IgD-negative memory B cell (primary cell): ENCODE measurements around the gene DNAJA1. TPM values are rescaled to one million over a fixed set of nuclear protein-coding genes. Genes with fewer than 3 reads are reported as not detected.

Experiments used
- H3K27ac Mint-ChIP-seq, 3 donors: one replicate each; pipeline ENCODE4 v1.8.0; 2020 to 2022; ENCODE audit warnings: mild to moderate bottlenecking in 3 of 3, mixed read lengths in 3 of 3, moderate library complexity in 1 of 3
- H3K27me3 Mint-ChIP-seq: one replicate; pipeline ENCODE4 v1.8.0; 2021; ENCODE audit warnings: mixed read lengths
- H3K36me3 Mint-ChIP-seq: one replicate; pipeline ENCODE4 v1.8.0; 2020; ENCODE audit warnings: mild to moderate bottlenecking, mixed read lengths
- H3K4me1 Mint-ChIP-seq, 3 donors: one replicate each; pipeline ENCODE4 v1.8.0; 2020 to 2022; ENCODE audit warnings: mixed read lengths in 3 of 3, mild to moderate bottlenecking in 1 of 3
- H3K4me3 Mint-ChIP-seq, 4 donors: one replicate each; pipeline ENCODE4 v1.8.0; 2020 to 2022; ENCODE audit warnings: mild to moderate bottlenecking in 4 of 4, mixed read lengths in 4 of 4, moderate library complexity in 3 of 4
- H3K9me3 Mint-ChIP-seq, 3 donors: one replicate each; pipeline ENCODE4 v1.8.0; 2020 to 2021; ENCODE audit warnings: mixed read lengths in 3 of 3, mild to moderate bottlenecking in 1 of 3
- polyA plus RNA-seq: library from polyadenylated mRNA; unstranded; fragments of 300-500 nt; fragmentation: Illumina TruSeq; gene quantifications from one replicate; pipeline ENCODE4 v1.2.3, GENCODE V29; 2021

Gene DNAJA1
- polyA plus RNA-seq, 1 donor from 2014 or later = 77.1 TPM

DNA sequence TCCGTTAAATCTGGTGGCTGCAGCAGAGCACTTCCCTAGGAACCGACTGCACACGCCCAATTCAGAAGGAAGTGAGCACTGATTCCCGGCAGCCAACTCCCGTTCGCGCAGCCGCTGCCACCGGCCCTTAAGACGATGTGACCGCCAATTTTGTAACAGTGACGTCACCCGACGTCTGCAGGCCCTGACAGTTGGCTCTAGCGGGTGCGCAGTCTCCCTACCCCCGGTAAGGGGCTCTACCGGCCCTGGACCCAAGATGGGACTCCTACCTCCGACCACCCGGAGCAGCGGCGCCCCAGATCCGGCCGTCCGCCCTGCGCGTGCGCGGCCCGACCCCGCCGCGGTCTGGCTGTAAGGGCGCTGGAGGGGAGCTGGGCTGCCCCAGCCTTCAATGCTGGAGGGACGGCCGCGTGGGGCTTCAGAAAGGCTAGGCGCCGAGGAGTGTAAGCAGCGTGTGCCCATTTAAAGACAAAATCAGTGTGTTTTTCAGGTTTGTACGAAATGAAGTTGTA, 19.1 kb downstream of the DNAJA1 start:
- Mint-ChIP-seq H3K36me3 (peaks cover 1% of the 10 kb centered on the region), H3K9me3 (no peaks in the 10 kb centered on the region), H3K4me3 (peak overlapping the region; percentile 85 to 94 (median 94)), H3K27me3 (no peaks in the 10 kb centered on the region), H3K4me1 (peaks cover 8 to 14% (median 14%) of the 10 kb centered on the region in 3 donors), H3K27ac (peak overlapping the region; percentile 60 to 82 (median 81))

- H3K4me3 Mint-ChIP-seq = peak overlapping the region; percentile 85 to 94 (median 94)
- peaks cover 2% of the 10 kb centered on the region for H3K36me3 Mint-ChIP-seq
- no peaks in the 10 kb centered on the region for H3K9me3 Mint-ChIP-seq
- peak overlapping the region; percentile 76 to 82 (median 81) for H3K27ac Mint-ChIP-seq
- H3K4me1 Mint-ChIP-seq = peaks cover 12 to 16% (median 15%) of the 10 kb centered on the region in 3 donors
- H3K27me3 Mint-ChIP-seq = no peaks in the 10 kb centered on the region
These were observed 19.7 kb downstream of the DNAJA1 start for GRCh38 chr9:33044677-33045282.

DNA sequence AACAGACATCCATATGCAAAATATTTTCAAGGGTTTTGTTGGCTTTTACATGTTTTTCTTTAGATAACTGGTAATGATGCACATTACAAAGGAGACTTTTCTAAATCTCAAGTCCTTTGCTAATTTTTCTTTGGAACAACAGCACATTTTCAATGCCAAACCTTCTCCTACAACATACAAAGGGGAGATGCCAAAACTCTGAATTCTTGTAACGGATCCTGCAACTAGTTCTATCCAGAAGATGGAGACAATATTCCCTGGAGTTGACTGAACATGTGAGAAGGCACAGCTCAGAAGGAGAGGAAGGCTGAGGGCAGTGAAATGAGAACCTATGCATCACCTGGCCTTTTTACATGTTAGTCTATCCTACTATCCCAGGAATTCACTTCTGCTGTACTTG, 21.0 kb downstream of the DNAJA1 start:
- Mint-ChIP-seq H3K4me1 (peaks cover 16 to 21% (median 20%) of the 10 kb centered on the region in 3 donors), H3K36me3 (peaks cover 2% of the 10 kb centered on the region), H3K4me3 (peak overlapping the region in 1 of 4 donors; percentile 45), H3K27ac (peak overlapping the region in 1 of 3 donors; percentile 65), H3K9me3 (peaks cover 0 to under 1% (median 0%) of the 10 kb centered on the region in 3 donors), H3K27me3 (no peaks in the 10 kb centered on the region)

GRCh38 chr9:33048054-33048465, 23.0 kb downstream of the DNAJA1 start:
- H3K27ac Mint-ChIP-seq = peak overlapping the region; percentile 18 to 84 (median 35)
- H3K27me3 Mint-ChIP-seq = no peaks in the 10 kb centered on the region
- peak overlapping the region in 1 of 4 donors; percentile 43 for H3K4me3 Mint-ChIP-seq
- peaks cover 2% of the 10 kb centered on the region for H3K36me3 Mint-ChIP-seq
- H3K4me1 Mint-ChIP-seq = peaks cover 21 to 25% (median 22%) of the 10 kb centered on the region in 3 donors
- H3K9me3 Mint-ChIP-seq = peaks cover 0 to 4% (median 0%) of the 10 kb centered on the region in 3 donors

DNA sequence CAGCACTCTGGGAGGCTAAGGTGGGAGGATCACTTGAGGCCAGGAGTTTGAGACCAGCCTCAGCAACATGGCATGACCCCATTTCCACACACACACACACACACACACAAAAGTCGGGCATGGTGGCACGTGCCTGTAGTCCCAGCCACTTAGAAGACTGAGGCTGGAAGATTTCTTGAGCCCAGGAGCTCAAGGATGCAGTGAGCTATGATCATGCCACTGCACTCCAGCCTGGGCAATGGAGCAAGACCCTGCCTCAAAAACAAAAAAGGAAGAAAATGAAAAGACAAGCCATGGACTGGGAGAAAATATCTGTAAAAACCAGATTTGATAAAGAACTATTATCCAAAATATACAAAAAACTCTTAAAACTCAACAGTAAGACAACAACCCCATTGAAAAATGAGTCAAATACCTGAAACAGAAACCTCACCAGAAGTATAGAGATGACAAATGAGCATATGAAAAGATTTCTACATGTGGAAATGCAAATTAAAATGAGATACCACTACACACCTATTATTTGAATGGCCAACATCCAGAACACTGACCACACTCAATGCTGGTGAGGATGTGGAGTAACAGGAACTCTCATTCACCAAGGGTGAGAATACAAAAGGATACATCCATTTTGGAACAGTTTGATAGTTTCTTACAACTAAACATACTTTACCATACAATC, 24.7 kb downstream of the DNAJA1 start:
- H3K4me3 Mint-ChIP-seq = no peak overlapping the region
- H3K27ac Mint-ChIP-seq = peak overlapping the region in 1 of 3 donors; percentile 73
- H3K36me3 Mint-ChIP-seq = peaks cover 2% of the 10 kb centered on the region
- no peaks in the 10 kb centered on the region for H3K27me3 Mint-ChIP-seq
- peaks cover 11 to 18% (median 18%) of the 10 kb centered on the region in 3 donors for H3K4me1 Mint-ChIP-seq
- H3K9me3 Mint-ChIP-seq = peaks cover 0 to 4% (median 0%) of the 10 kb centered on the region in 3 donors

GRCh38 chr9:33051144-33051543, 26.1 kb downstream of the DNAJA1 start:
- peak overlapping the region in 2 of 3 donors; percentile 10 to 53 for H3K27ac Mint-ChIP-seq
- peaks cover 2% of the 10 kb centered on the region for H3K36me3 Mint-ChIP-seq
- peaks cover 0 to 4% (median 0%) of the 10 kb centered on the region in 3 donors for H3K9me3 Mint-ChIP-seq

GRCh38 chr9:33065157-33066076, 40.3 kb downstream of the DNAJA1 start:
- H3K27me3 Mint-ChIP-seq = no peaks in the 10 kb centered on the region
- H3K4me3 Mint-ChIP-seq = peak overlapping the region; percentile 51 to 90 (median 65)
- H3K4me1 Mint-ChIP-seq = peaks cover 13 to 24% (median 17%) of the 10 kb centered on the region in 3 donors
- H3K36me3 Mint-ChIP-seq = peaks cover 3% of the 10 kb centered on the region
- H3K27ac Mint-ChIP-seq = peak overlapping the region; percentile 50 to 72 (median 60)
- no peaks in the 10 kb centered on the region for H3K9me3 Mint-ChIP-seq

More at GRCh38 chr9:33051144-33051543, 26.1 kb downstream of the DNAJA1 start:
- Mint-ChIP-seq H3K4me1 (peaks cover 11 to 18% (median 15%) of the 10 kb centered on the region in 3 donors), H3K27me3 (no peaks in the 10 kb centered on the region), H3K4me3 (no peak overlapping the region)

DNA sequence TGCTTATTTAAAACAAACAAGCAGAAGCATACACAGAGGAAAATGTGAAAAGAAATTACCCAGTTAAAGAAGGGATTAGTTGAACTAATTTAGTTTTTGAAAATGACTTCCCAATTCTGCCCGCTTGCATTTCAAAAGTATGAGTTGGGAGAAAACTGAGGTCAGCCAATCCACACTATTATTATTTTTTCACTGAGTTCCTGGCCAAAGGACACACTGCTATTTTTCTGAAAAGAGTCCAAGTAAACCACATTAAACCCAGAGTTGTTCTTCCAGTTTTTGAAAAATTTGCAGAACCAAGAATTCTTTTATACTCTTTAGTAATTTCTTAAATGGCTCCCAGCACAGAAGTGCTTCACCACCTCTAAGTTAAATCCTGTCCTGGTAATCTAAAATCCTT, 43.9 kb downstream of the DNAJA1 start:
- Mint-ChIP-seq H3K36me3 (peaks cover 5% of the 10 kb centered on the region), H3K9me3 (no peaks in the 10 kb centered on the region), H3K4me1 (peaks cover 22 to 31% (median 26%) of the 10 kb centered on the region in 3 donors), H3K27ac (no peak overlapping the region), H3K27me3 (no peaks in the 10 kb centered on the region), H3K4me3 (no peak overlapping the region)

DNA sequence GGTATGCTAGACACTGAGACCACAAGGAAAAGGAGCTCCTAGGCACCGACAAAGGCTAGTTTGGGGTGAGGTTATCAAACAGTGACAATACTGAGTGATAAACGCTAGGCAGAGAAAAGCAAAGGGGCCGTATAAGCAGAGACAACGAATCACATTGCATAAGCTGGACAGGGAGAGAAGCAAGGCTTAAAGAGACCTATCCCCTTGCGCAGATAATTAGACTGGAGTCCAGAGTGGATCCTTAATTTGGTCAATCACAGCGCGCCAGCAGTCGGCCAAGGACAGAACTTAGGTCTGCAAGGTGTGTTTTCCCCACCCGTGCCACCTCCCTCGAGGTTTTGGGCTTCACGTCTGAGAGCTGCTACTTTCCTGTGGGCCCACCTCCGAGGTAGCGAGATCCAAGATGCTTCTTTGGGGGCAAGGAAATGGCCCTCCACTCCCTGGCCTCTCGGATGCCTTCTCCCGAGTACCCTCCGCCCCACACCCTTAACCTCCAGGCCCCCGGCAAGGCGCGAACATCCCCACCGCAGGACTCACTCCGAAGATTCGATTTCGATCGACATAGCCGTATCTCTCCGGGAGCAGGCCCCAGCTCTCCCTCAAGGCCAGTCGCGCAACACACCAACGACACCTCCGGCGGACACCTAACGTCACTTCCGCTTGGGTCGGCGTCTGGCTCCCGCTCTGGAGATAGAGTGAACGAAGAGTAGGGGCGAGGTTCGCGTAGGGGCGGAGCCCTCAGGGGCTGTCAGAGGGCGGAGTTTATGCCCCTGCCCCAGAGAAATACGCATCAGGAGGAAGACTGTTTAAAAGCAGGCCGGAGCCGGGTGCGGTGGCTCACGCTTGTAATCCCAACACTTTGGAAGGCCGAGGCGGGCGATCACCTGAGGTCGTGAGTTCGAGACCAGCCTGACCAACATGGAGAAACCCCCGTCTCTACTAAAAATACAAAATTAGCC, 51.3 kb downstream of the DNAJA1 start, which contains the start of gene SMU1:
SMU1 (minus strand) TSS at position 629 of the 959 bp plus-strand sequence; CDS start at position 563, 66 bp downstream.
- peaks cover 1% of the 10 kb centered on the region for H3K36me3 Mint-ChIP-seq
- peak within 1 kb of the TSS; percentile 94 to 99 (median 98) for H3K4me3 Mint-ChIP-seq
- peak within 1 kb of the TSS; percentile 95 to 100 (median 99) for H3K27ac Mint-ChIP-seq
- no peaks in the 10 kb centered on the region for H3K27me3 Mint-ChIP-seq
- H3K9me3 Mint-ChIP-seq = no peaks in the 10 kb centered on the region
- H3K4me1 Mint-ChIP-seq = peaks cover 20 to 22% (median 21%) of the 10 kb centered on the region in 3 donors

- Mint-ChIP-seq H3K27ac (no peak overlapping the region), H3K4me1 (peaks cover 26 to 34% (median 29%) of the 10 kb centered on the region in 3 donors), H3K4me3 (no peak overlapping the region), H3K27me3 (no peaks in the 10 kb centered on the region), H3K36me3 (no peaks in the 10 kb centered on the region), H3K9me3 (no peaks in the 10 kb centered on the region)
These were observed 55.5 kb downstream of the DNAJA1 start for GRCh38 chr9:33080534-33080933.

GRCh38 chr9:33081128-33081851, 56.2 kb downstream of the DNAJA1 start:
- no peak overlapping the region for H3K4me3 Mint-ChIP-seq
- no peaks in the 10 kb centered on the region for H3K36me3 Mint-ChIP-seq
- no peaks in the 10 kb centered on the region for H3K9me3 Mint-ChIP-seq

GRCh38 chr9:33082128-33082527, 57.1 kb downstream of the DNAJA1 start:
- no peaks in the 10 kb centered on the region for H3K9me3 Mint-ChIP-seq

More at GRCh38 chr9:33081128-33081851, 56.2 kb downstream of the DNAJA1 start:
- no peak overlapping the region for H3K27ac Mint-ChIP-seq
- no peaks in the 10 kb centered on the region for H3K27me3 Mint-ChIP-seq
- peaks cover 23 to 30% (median 24%) of the 10 kb centered on the region in 3 donors for H3K4me1 Mint-ChIP-seq

More at GRCh38 chr9:33082128-33082527, 57.1 kb downstream of the DNAJA1 start:
- no peaks in the 10 kb centered on the region for H3K36me3 Mint-ChIP-seq
- no peaks in the 10 kb centered on the region for H3K27me3 Mint-ChIP-seq
- peaks cover 17 to 26% (median 18%) of the 10 kb centered on the region in 3 donors for H3K4me1 Mint-ChIP-seq
- peak overlapping the region; percentile 18 to 85 (median 70) for H3K4me3 Mint-ChIP-seq
- H3K27ac Mint-ChIP-seq = peak overlapping the region; percentile 48 to 85 (median 57)
